NCI-H2171 treated with DMSO at 0.1 percent for 48 hours (cell line): Measurements from ENCODE around the gene APOD.
"Not testable (repeated sequence)": the region's sequence is repeated elsewhere in the genome, so short reads cannot be mapped to it uniquely, and the experiment has no call there.

ENCODE experiments used
- DNase-seq: peaks from one replicate; lab custom pipeline; 2025; lab: John Stamatoyannopoulos, UW

Gene APOD

DNA sequence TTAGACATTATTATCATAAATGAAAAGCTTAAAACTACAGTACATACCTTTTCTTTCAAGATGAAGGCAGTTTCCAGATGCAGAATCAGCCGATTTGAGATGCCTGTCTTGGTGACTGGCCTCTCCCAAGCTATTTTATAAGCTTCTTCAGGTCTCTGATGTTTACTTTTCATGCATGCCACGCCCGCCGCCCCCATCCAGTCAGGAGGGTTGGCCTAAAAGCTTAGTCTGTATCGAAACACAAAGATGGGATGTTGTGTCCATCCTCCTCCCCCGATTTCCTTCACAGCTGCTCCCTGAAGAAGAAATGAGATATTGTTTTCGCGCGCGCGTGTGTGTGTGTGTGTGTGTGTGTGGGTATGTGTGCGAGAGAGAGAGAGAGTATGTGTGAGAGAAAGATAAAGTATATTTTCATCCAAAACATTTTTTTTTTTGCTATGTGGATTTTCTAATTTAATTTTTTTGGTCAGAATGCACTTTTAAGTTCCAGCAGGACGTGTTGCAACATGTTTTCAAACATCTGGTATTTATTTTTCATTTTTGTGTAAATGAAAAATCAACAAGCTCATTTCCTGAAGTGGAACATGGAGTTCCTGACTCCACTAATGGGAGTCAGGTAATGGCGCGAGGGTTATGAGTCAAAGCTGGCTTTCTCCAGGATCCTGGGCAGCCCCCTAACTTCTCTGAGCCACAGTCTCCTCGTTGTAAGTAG, at the start of gene APOD:
APOD (minus strand) TSS at position 110 of the 712 bp plus-strand sequence. CDS start 4,479 bp downstream, outside the sequence.
- peak; percentile 40 for DNase-seq

DNA sequence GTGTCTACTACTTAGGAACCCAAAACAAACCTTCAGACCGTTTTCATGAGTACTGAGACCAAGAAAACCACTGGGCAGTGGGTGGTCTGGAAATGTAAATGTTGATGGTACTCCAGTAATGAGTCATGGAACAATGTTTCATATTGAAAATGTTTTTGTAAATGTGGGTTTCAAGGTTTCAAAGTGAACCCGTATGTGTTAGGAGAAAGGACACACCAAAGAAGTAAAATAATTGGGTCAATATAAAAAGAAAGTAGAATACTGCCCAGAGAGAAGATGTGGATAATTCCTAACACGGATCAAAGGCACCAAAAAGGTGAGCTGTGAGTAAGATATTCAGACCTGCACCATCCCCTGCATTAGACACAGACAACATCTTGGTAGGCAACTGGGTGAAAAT, 49.6 kb upstream of the APOD start:
- DNase-seq = not testable (repeated sequence)

DNA sequence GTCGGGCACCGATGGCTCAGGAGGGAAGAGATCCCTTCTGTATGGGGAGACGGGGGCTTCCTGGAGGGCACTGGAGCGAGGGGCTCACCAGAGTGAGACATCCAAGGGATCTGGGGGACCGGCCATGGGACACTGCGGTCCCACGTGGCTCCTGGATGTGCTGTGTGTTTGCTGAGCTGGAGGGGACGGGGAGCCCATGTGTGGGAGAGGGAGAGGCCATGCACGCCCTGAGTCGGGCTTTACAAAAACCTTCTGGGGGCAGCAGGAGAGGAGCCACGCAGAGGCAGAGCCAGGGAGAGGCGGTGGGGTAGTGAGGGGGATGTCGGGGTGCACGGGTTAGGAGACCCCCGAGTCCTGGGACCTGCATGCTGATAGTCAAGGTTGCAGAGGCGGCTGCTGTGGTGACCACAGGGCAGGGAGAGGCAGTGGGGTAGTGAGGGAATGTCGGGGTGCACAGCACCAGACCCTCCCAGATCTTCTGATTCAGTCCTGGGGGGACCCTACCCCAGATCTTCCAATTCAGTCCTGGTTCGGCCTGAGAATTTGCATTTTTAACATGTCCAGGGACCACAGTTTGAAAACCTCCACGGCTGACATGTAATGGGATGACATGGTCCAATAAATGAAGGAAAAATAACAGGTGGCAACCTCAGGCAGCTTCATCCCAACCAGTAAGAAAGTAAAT, 48.9 kb upstream of the APOD start:
- not testable (repeated sequence) for DNase-seq

DNA sequence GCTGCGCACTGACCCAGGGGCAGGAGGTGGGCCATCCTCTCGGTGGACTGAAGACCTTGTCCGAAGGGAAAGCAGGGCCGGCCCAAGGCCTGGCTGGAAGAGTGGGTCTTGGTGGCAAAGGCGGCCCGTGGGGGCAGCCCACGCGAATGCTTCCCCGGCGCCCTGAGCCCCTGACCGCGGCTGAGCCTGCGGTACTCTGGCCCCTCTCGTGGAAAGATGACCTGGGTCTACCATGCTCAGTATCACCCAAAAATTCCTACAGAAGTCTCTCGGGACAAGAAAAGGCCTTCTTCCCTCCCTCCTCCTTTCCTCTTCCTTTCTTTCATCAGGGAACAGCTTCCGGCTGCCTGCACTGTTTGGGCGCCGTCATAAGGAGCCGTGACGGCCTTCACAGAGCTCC, 48.3 kb upstream of the APOD start:
- DNase-seq = not testable (repeated sequence)

DNA sequence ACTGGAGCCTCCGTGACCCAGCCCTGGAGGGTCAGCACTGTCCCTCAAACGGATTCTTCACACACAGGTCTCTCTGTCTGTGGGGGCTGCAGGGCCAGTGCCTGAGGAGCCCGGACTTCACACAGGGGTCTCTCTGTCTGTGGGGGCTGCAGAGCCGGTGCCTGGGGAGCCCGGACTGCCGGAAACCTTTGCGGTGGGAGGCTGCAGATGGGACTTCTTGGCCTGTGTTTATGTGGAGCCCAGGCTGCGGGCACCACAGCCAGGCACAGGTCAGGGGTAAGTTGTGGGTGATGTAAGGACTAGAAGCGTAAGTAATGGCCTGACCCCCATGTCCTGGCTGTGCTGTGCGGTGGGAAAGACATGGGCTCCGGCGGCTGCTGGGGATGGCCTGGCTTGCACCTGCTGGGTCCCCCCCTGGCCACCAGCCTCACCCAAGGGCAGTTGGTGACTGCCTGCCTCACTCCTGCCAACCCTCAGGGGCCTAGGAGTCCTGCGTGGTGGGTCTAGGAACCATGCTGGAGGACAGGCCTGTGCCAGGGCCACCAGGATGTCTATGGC, 47.3 kb upstream of the APOD start:
- DNase-seq = not testable (repeated sequence)

DNA sequence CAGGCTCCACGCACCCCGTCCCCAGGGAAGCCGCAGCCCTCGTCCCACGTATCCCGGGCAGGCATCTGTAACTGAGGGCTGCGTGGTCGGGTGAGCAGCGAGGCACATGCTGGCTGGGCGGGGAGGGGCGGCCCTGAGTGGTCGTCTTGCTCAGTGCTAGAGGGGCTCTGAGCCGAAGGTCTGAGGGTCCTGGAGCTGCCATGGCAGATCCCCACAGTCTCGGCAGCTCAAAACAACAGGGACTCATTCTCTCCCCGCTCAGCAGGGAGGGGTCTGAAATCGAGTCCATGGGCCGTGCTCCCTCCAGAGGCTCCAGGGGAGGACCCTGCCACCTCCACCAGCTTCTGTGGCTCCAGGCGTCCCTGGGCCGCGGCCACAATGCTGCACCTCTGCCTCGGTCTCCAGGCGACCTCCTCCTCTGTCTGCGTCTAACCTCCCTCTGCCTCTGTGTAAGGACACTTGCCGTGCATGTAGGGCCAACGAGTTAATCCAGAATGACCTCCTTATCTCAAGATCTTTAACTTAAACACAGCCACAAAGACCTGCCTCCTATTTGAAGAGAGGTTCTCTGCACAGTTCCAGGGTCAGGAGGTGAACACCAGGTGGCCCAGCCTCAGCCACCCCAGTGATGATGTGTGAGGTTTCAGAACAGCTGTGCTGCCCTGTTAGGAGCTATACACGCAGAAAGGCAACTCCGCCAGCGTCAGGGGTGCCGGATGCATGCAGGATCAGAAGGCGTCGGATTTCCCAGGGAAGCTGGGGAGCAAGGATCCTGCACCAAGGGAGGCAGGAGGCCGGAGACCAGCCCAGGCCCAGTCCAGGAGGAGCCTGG, 46.6 kb upstream of the APOD start:
- not testable (repeated sequence) for DNase-seq

DNA sequence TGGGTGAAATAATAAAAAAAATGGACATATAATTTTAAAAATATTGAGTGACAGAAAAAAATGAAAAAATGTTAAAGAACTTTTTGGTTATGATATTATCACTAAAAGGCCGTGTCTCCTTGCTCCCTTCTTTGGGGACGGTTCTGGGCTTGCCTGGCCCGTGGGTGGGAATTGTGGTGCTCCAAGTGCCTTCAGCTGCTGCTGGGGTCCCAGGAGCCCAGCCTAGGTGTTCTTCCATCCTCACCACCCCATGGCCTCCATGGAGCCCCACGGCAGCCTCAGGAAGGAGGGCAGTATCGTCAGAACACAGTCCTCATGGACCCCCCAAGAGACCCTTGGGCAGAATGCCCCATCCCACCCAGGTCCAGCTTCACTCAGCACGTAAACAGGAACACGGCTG, 45.9 kb upstream of the APOD start:
- DNase-seq = not testable (repeated sequence)

DNA sequence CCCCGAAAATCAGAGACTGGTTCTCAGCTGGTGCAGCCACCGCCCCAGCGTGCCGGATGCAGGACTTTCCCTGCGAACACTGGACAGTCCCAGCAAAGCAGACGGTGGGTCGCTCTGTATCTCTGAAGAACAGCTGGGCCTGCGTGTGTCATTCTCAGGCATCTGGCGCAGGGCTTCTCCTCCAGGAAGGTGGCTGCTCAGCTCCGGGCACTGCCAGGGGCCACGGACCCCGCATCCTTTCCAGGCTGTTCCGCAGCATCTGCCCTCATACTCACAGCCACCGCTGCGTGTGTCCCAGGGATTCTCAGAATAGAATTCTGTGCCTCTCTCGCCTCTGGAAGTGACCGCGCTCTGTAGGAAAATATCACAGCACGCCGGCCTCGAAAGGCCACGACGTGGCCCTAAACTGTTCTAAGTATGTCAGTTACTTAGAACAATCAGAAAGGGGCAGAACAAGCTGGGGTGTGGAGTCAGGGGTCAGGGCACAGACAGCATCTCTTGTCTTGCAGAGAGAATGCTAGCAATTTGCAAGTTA, 44.7 kb upstream of the APOD start:
- not testable (repeated sequence) for DNase-seq

DNA sequence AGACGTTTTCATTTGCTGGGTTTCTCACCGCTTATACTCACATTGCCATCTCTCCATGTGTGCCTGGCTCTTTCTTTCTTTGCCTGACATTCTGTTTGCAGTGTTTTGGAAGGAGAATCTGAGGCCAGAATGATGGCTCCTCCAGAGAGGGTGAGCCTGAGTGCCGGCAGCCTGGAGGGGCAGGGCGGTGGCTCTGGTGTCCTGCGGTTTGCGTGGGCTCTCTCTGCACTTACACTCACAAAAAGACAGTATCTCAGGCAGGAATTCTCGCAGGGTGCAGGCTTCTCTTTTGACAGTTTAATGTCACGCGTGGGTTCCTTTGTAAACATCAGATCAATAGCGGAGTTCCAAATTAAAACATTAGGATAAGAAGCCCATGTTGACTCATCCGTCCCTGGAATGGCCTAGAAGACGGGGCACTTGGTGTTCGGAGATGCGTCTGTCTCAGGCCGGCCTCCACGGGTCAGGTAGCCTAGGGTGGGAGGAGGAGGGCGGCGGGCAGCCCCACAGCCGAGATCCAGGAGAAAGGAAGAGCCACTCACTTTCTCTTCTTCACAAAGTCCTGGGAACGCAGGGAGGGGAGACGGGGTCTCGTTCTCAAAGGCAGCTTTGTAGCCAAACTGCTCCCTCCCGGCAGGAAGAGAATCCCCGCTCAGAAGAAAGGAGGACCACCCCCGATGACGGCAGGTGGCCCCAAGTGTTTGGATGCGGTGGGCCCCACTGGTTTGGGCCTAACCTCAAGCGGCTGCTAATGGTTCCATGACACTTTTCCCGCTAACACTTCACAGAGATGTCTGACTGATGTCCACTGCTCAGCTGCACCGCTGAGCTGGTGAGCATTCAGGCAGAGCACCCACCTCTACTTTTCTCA, 44.0 kb upstream of the APOD start:
- DNase-seq = not testable (repeated sequence)

DNA sequence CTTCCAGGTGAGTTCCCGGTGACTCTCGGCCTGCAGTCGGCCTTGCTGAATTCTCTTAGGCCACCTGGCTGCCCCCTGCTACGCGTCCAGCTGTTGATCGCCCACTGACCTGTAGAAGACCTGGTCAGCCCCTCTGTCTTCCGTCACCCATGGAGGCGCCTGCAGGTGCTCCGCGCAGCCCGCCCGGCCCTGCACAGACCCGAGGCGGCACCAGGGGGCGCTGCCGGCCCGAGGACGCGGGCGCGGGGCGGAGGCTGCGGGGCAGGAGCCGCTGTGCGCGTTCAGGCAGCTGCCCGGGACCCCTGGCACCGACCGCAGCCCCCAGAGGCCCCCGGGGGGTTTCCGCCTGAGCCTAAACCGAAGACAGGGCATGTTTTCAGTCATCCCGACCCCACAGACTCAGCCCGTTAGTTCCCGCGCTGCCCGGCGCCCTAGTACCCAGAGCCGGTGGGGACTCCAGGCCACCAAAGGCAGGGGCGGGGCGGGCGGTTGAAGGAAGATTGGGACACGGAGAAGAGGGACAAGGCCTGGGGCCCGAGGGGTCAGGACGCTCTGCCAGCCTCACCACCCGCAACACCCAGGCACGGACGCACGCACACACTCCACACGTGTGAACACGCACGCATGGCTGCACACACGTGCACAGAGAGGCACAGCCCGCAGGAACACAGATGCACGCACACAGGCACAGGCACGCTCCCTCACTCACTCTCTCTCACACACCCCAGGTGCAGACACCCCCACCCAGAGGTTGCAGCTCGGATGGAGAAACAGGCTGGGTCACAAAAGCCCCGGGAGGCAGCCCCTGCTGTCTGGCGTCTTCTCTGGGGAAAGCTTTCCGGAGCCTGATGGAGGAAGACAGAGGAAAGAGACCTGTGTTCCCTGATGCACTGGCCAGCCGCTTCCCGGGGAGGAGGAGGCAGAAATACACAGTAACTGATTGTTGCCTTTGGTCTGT, 41.1 kb upstream of the APOD start:
- DNase-seq = not testable (repeated sequence)

DNA sequence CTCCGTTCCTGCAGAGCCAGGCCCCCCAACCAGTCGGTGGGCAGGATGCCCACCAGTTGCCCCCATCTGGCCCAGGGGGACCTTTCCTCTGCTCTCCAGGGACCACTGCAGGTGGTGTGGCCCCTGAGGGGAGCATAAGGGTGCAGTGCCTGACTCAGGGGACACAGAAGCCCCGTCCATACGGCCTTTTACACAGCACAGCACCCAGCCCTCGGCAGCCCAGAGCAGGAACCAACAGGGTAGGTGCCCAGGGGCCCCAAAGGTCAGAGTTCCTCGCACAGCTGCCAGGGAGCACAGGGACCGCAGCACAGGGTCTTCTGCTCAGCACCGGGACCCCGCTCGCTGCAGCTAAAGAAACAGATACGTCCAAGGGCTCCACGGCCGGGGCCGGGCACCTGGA, 40.4 kb upstream of the APOD start:
- DNase-seq = not testable (repeated sequence)

DNA sequence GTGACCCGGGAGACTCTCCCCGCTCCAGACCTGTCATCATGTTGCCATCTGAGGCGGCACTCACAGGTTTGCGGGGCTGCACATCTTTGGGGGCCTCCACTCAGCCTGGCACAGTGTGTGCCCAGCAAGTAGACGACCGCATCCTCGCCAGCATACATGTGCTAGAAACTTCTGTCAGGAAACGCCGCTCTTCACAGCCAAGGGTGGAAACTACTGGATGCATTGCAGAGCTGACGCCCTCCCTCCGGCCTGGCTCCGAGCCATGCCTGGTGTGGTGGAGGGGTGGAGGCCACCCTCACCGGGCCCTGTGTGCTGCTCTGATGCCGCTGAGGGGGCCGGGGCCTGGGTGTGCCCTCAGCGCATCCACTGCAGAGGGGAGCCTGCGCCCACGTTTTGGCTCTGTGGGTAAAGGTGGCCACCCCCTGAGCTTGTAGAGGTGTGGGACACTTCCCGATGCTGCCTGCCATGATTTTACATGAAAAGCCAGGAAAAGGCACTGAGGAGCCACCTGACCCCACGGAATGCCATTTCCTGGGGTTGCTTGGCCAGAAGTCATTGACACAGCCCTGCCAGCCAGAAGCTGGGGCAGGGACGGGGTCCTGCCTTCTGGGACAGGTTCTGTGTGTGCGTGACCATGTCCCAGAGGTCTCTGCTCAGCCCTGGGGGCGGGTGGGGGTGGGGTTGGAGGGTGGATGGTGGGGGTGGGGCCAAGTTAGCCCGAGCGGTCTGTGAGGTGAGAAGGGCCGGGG, 39.7 kb upstream of the APOD start:
- DNase-seq = not testable (repeated sequence)

DNA sequence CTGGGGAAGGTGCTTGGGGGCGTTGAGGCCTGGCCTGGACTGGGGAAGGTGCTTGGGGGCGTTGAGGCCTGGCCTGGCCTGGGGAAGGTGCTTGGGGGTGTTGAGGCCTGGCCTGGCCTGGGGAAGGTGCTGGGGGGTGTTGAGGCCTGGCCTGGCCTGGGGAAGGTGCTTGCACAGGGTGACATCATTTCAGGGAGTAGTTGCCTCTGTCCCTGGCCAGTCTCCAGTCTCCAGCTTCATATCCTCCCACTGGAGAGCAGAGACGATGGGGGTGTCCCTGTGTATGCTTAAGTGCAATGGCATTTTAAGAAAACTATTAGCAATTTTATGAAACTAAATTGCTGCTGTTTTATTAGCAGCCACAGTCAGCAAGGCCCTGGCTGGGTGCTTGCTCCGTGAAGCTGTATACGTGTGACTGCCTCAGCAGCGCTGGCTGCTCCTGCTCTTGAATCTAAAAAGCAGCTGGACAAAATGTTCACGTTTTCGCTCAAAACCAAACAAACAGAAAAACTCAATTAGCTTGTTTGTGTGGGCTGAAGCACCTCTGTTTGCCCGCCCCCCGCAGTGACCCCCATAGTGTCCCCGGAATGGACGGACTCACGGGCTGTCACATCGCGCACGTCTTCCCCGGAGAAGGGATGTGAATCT, 38.9 kb upstream of the APOD start:
- DNase-seq = not testable (repeated sequence)

DNA sequence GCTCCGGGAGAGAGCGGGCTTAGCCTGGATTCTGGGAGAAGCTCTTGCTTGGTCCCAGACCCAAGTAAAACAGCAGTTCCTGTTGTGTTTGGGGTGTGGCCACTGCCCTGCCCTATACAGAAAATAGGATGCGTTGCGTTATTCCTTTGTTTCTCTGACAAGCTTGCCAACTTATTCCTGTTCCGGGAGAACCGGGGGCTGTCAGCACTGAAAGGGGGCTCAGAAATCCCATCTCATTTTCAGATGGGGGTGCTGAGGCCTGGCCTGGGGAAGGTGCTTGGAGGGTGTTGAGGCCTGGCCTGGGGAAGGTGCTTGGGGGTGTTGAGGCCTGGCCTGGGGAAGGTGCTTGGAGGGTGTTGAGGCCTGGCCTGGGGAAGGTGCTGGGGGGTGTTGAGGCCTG, 38.3 kb upstream of the APOD start:
- not testable (repeated sequence) for DNase-seq

DNA sequence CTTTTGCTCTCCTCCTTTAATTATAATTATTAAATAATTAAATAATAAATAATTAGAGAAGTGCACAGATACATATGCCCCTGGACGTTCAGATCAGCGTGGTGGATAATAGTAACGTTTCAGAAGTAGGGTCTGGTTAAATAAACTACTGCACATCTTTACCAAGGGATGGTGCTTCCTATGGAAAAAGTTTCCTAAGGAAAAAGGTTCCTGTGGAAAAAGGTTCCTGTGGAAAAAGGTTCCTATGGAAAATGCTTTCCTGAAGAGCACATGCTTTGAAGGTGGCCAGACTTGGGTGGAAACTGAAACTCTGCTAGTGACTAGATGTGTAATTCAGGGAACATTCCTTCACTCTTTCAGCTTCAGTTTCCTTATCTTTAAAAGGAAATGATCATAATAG, 37.4 kb upstream of the APOD start:
- DNase-seq = not testable (repeated sequence)

DNA sequence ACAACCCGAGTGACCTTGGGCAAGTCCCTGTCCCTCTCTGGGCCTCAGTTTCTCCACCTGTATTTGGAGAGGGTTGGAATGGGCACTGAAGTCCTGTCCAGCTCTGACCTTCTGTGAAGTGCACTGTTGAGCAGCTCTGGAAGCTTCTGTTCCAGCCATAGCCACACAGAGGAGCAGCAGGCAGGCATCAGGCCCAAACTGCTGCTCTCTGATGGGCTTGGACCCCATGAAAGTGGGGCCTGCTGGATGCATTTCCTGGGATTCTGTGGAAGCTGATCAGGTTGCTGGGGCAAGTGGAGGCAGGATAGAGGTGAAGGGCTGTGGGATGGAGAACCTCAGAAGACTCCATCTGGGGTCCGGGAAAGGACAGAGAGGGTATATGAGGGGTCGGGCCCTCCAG, 36.7 kb upstream of the APOD start:
- DNase-seq = not testable (repeated sequence)

DNA sequence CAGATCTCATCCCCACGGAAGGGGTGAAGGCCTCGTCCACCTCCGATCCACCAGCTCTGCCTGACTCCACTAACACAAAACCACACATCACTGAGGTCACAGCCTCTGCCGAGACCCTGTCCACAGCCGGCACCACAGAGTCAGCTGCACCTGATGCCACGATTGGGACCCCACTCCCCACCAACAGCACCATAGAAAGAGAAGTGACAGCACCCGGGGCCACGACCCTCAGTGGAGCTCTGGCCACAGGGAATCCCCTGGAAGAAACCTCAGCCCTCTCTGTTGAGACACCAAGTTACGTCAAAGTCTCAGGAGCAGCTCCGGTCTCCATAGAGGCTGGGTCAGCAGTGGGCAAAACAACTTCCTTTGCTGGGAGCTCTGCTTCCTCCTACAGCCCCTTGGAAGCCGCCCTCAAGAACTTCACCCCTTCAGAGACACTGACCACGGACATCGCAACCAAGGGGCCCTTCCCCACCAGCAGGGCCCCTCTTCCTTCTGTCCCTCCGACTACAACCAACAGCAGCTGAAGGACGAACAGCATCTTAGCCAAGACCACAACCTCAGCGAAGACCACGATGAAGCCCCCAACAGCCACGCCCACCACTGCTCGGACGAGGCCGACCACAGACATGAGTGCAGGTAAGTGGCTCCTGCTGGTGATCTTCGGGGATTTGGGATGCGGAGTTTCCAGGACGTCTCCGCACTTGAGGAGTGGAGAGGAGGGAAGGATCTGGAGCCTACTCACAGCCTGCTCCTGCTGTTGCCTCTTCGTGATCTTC, 36.0 kb upstream of the APOD start:
- not testable (repeated sequence) for DNase-seq
